GM21619 (cell line): ENCODE measurements around the gene GDF10.

Source experiments
- ATAC-seq: cut with Tn5 transposase; IDR thresholded peaks from one replicate; pipeline ENCODE4 v1.9.1; 2021; ENCODE audit not compliant: unreplicated experiment

GDF10 gene

DNA sequence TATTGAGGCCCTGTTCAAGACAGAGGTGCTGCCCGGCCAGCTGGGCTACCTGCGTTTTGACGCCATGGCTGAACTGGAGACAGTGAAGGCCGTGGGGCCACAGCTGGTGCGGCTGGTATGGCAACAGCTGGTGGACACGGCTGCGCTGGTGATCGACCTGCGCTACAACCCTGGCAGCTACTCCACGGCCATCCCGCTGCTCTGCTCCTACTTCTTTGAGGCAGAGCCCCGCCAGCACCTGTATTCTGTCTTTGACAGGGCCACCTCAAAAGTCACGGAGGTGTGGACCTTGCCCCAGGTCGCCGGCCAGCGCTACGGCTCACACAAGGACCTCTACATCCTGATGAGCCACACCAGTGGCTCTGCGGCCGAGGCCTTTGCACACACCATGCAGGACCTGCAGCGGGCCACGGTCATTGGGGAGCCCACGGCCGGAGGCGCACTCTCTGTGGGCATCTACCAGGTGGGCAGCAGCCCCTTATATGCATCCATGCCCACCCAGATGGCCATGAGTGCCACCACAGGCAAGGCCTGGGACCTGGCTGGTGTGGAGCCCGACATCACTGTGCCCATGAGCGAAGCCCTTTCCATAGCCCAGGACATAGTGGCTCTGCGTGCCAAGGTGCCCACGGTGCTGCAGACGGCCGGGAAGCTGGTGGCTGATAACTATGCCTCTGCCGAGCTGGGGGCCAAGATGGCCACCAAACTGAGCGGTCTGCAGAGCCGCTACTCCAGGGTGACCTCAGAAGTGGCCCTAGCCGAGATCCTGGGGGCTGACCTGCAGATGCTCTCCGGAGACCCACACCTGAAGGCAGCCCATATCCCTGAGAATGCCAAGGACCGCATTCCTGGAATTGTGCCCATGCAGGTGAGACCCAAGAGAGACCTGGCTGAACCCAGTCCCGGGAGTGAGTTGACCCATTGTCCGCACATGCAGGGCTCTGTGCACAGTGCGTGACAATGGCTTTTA, 51.0 kb downstream of the GDF10 start:
- ATAC-seq: no peak

DNA sequence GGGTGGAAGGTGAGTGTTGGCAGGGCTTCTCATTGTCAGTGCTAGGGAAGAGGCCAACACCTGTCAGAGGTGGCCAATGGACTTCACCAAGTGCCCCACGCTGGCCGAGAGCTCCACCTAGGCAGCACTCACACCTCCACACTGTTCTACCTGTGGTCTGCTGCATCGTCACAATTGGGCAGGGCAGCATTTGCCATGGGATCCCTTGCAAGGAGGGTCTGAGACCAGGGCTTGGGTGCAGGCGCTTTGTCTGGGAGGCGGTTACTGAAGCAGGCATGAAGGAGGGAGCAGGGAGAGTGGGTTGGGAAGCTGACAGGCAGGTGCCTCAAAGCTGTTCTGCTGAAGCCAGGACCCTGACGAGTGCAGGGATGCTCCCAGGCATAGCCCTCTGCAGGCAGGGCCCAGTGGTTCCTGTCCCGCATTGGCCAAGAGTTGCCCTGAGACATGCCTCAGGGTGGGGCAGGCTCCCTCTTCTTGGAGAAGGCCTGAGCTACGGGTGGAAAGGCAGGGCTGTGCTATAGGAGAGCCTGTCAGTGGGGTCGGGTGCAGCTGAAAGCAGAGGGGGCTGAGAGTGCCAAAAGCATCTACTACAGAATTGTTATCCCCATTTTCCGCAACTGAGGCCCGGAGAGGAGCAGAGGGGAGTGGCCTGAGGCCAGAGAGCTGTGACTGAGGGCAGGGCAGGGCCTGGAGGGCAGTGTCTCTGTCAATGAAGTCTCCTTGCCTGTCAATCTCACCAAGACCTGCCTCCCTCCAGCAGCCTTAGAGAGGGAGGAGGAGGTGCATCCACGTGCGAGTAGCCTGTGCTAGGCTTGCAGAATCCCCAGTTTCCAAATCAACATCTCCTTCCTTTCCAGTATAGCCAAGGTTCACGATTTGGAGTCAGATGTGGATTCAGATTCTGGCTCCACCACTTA, 52.2 kb downstream of the GDF10 start:
- ATAC-seq: no peak

DNA sequence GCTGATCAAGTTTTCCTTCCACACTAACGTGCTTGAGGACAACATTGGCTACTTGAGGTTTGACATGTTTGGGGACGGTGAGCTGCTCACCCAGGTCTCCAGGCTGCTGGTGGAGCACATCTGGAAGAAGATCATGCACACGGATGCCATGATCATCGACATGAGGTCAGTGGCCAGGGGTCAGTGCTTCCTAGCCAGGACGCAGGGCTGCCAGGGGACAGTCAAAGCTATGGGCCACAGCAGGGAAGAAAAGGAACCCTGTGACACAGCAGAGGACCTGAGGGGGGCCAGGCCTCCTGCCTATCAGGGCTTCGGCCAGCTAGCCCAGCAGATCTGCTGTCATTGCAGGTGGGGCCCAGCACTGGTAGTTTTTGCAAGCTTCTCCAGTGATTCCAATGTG, 53.4 kb downstream of the GDF10 start:
- ATAC-seq: no peak

DNA sequence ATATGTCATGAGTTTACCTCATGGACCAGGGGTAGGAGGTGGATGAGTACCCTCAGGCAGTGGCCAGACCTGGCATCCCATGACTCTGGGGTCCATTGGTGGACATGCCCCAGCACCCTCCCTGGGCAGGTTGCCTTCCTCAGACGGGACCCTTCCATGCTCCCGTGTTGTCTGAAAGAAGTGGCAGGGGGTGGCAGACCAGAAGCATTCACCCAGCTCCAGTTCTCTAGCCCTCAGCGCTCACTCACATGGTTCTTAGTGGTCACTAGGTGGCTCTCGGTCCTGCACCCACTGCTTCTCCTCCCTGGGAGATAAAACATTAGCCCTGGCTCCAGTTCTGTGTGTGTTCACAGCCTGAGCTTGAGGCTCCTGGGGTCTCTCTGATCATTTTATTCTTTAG, 54.2 kb downstream of the GDF10 start:
- no peak for ATAC-seq

DNA sequence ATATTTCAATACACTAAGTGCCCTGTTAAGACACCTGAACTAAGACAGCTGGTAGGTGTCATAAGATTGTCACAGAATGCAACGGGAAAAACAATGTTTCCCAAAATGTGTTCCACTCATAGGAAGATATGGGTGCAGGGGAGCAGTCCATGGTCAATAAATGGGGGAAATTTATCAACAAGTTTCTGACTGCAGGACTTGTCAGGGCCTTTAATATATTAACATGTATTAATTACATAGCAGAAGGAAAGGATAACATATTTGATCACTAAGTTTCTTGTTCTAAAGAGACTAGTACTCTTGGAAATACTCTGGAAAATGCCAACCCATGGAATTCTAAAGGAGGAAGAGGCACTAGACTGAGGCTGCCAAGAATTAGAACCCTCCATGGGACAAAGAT, 54.9 kb downstream of the GDF10 start:
- no peak for ATAC-seq

DNA sequence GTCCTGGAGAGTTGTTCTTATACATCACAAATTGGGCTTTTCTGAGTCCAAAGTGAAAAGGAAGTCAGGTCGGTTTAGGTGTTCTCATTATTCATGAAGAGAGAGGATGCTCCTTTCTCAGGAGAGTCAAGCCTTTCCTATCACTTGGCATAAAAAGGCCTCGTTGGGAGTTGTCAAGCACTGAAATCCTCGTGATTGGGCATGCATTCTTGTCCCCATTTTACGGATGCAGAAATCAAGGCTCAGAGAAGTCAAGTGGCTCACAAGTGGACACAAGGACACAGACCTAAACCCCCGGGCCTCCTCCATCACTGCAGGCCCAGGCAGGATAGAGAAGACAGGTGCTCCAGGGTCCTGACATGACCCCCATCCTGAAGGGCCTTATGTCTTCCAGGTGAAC, 56.7 kb downstream of the GDF10 start:
- ATAC-seq: no peak

DNA sequence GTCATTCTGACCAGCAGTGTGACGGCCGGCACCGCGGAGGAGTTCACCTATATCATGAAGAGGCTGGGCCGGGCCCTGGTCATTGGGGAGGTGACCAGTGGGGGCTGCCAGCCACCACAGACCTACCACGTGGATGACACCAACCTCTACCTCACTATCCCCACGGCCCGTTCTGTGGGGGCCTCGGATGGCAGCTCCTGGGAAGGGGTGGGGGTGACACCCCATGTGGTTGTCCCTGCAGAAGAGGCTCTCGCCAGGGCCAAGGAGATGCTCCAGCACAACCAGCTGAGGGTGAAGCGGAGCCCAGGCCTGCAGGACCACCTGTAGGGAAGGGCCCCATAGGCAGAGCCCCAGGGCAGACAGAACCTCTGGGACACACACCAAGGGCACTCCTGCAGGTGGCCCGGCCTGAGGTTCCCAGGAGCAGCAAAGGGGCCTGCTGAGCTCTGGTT, 57.2 kb downstream of the GDF10 start:
- no peak for ATAC-seq

DNA sequence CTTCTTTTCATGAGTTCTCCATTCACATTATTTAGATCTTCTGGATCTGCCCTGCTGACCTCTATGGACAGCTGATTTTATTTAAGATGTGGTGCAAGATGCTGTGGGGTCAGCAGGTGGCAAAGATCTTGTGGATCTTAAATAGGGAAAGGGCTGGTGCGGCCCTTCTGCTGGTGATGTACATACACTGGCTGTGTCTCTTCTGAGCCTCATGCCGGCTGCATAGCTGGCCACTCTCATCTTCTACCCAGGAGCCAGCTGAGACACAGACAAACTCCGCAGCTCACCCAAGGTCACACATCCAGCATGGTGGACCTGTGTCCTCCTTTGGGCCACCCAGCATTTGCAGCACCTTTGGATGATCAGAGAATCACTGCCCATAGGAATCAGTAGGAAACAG, 57.9 kb downstream of the GDF10 start:
- ATAC-seq: no peak

DNA sequence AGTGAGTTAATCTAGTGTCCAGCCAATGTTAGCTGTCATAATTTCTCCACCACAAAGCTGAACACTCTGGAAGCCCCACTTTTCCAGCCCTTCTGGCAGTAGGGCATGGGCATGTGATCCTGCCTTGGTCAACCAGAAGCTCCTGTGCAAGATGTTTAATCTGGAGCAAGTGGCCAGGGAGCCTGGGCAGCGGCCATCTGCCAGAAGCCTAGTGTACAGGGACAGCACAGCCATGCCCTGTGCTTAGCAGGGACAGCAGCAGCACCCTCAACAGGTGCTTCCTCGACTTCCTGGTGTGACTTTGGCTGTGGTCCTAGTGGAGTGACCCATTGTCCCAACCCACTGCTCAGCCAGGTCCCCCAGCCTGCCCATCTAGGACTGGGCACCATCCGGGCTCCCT, 58.5 kb downstream of the GDF10 start:
- no peak for ATAC-seq

DNA sequence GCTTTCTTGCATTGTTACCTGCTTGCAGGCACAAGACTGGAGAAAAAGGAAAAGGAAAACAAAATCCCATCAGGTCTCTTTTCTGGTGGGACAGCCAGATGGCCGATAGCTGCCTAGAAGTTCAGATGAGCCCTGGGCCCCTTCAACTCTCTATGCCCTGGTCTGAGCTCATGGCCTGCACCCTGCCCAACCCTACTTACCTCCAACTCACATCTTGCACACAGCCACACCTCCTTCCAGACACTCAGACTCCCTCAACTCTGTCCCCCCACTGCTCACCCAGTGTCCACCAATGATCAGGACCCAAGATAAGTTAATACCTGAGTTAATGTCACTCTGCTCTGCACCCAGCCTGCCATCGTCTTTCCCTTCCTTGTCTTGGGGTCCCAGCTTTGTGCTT, 59.1 kb downstream of the GDF10 start:
- no peak for ATAC-seq

DNA sequence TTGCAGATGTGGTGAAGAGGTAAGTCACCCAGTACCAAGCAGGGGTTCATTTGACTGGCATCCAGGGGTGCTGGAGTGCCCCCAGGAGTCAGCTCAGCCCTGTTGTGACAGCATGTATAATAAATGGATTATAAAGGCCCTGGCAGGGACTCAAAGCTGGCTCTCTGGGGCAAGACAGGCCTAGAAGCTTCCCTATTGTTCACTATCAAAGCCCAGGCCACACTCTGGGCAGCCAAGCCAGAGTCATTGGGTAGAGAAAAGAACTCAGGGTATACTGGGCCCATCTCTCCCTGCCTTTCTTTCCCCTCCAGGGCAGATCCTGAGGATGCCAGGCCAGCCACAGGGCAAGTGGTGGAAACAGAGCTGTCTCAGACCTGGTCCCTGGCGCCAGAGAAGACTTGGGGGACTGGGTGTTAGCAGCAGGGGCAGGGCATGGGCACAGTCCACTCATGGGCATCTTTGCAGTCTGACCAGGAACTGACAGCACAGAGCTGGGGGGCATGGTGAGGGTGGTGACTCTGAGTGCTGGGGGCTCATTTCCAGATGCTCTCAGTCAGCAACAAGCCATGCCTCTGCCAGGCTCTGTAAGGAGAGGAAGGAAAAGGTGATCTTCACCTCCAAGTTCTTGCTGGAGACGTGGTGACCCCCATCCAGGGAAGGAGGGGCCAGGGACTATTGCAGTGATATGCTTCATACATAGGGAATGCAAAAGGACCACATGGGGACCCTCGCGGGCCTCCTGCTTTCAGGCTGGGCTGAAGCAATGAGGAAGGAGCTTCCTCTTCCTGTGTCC, 59.8 kb downstream of the GDF10 start:
- no peak for ATAC-seq

DNA sequence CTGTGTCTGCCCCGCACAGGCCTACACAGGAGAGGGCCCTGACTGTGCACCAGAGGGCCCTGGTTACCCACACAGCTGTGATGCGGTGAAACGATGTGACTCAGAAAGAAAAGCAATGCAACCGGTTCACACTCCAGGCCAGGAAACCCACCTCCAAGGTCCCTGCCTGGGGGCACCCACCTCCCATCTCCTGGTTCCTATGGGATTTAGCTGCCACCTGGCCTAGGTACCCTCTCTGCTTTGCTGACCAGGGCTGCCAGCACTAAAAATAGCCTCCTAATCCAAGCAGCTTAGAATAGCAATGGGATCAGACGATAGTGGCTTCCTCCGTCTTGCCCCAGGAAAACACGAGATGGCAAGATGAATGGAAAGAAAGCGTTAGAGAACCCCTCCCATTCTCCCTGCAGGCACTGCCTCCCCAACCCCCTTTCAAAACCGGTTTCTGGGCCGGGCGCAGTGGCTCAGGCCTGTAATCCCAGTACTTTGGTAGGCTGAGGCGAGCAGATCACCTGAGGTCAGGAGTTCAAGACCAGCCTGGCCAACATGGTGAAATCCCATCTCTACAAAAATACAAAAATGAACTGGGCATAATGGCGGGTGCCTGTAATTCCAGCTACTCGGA, 60.5 kb downstream of the GDF10 start:
- no peak for ATAC-seq

DNA sequence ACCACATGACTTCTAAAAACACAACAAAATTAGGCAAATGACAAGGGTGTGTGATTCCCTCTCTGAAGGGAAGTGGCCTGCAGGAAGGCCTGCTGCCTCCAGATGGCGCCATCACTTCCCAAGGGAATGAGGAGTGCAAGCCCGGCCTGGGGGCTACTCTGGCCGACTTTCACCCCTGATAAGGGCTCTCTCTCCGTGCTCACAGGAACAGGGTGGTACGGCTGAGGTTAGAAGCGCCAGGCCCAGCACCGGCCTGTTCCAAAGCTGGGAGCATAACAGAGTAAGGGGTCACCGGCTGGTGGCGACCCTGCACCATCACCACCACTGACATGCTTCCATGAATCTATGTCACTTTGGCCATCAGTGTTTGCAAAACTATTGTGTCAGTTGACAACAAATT, 61.3 kb downstream of the GDF10 start:
- ATAC-seq: no peak

DNA sequence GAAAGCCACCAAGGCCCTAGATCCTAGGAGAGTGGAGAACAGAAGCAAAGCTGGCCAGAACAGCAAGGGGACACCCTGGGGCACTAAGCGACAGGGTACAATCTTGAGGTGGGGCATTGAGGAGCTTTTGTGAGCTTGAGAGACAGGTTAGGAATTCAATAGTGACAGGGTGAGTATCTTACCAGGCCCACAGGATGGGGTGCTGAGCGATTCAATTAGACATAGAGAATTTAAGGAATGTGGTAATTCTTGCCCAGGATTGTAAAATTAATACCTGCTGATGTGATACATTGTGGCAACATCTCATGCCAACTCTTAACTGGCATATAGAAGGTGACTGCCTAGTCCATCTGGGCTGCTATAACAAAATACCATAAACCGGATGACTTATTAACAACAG, 62.2 kb downstream of the GDF10 start:
- no peak for ATAC-seq
